ENCODE data around the gene EFNB2.

The EFNB2 gene

GRCh38 chr13:106558527-106558926 lies 23.1 kb upstream of the EFNB2 start:
- no peak for DNase-seq
- TF ChIP-seq, protein P1, sequence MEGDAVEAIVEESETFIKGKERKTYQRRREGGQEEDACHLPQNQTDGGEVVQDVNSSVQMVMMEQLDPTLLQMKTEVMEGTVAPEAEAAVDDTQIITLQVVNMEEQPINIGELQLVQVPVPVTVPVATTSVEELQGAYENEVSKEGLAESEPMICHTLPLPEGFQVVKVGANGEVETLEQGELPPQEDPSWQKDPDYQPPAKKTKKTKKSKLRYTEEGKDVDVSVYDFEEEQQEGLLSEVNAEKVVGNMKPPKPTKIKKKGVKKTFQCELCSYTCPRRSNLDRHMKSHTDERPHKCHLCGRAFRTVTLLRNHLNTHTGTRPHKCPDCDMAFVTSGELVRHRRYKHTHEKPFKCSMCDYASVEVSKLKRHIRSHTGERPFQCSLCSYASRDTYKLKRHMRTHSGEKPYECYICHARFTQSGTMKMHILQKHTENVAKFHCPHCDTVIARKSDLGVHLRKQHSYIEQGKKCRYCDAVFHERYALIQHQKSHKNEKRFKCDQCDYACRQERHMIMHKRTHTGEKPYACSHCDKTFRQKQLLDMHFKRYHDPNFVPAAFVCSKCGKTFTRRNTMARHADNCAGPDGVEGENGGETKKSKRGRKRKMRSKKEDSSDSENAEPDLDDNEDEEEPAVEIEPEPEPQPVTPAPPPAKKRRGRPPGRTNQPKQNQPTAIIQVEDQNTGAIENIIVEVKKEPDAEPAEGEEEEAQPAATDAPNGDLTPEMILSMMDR (IDR thresholded peaks at IDR 0.05; ENCODE audit: low read depth, low read length) = no peak
- H3K36me3 ChIP-seq = peaks cover 67% of the 10 kb centered on the region
- no peak overlapping the region for H3K4me3 ChIP-seq (ENCODE audit: low read depth, low read length)
- H3K27me3 ChIP-seq (ENCODE audit: insufficient read depth, low read depth, severe bottlenecking) = no peaks in the 10 kb centered on the region
- H3K9me3 ChIP-seq (ENCODE audit: severe bottlenecking) = no peaks in the 10 kb centered on the region
- H3K27ac ChIP-seq = no peak overlapping the region

- TF ChIP-seq, protein P1 (IDR thresholded peaks at IDR 0.05; ENCODE audit: low read depth, low read length) = no peak
- Histone ChIP-seq H3K9me3 (ENCODE audit: severe bottlenecking) (no peaks in the 10 kb centered on the region), H3K27me3 (ENCODE audit: insufficient read depth, low read depth, severe bottlenecking) (no peaks in the 10 kb centered on the region), H3K27ac (no peak overlapping the region), H3K36me3 (peaks cover 91% of the 10 kb centered on the region), H3K4me3 (ENCODE audit: low read depth, low read length) (no peak overlapping the region)
- DNase-seq = no peak
Observed at GRCh38 chr13:106555631-106556328, 20.3 kb upstream of the EFNB2 start.

DNA sequence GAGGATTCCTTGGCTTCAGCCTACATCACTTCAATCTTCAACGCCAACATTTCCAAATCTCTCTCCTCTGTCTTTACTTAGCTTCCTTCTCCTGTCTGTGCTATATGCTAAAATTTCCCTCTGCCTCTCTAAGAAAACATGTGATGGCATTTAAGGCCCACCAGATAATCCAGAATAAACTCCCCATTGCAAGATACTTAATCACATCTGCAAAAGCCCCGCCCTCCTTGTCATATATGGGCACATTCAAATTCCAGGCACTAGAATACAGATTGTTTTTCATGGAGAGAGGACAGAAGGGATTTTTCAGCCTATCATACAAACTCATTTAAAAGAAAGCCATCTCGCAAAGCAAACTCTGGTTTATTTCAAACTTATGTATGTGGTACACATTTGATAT lies 16.3 kb upstream of the EFNB2 start:
- H3K4me3 ChIP-seq (ENCODE audit: low read depth, low read length) = no peak overlapping the region
- peaks cover 100% of the 10 kb centered on the region for H3K36me3 ChIP-seq
- TF ChIP-seq, protein P1 (IDR thresholded peaks at IDR 0.05; ENCODE audit: low read depth, low read length) = no peak
- no peaks in the 10 kb centered on the region for H3K9me3 ChIP-seq (ENCODE audit: severe bottlenecking)
- DNase-seq = no peak
- no peak overlapping the region for H3K27ac ChIP-seq
- no peaks in the 10 kb centered on the region for H3K27me3 ChIP-seq (ENCODE audit: insufficient read depth, low read depth, severe bottlenecking)

GRCh38 chr13:106551350-106551749 lies 15.9 kb upstream of the EFNB2 start:
- Histone ChIP-seq H3K36me3 (peaks cover 100% of the 10 kb centered on the region), H3K27ac (no peak overlapping the region)

DNA sequence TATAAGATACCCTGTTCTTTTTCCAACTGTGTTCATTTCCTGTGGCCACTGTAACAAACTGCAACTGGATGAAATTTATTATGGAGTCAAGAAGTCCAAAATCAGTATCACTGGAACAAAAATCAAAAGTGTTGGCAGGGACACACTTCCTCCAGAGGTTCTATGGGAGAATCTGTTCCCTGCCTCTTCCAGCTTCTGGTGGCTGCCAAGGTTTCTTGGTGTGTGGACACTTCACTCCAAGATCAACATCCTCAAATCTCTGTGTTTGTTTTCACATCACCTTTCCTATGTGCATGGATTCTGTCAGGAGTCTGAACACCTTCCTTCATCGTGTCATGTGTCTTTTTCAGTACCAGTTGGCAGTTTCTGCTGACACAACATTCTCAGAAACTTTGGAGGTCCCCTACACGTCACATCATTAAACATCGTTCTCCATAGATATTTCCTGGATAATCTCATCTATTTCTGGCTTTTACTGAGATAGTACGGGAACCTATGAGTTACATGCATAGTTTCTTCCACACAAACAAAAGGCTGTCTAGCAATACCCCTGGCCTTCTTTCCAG lies 15.2 kb upstream of the EFNB2 start:
- Histone ChIP-seq H3K9me3 (ENCODE audit: severe bottlenecking) (no peaks in the 10 kb centered on the region), H3K4me3 (ENCODE audit: low read depth, low read length) (no peak overlapping the region), H3K27ac (no peak overlapping the region), H3K36me3 (peaks cover 99% of the 10 kb centered on the region), H3K27me3 (ENCODE audit: insufficient read depth, low read depth, severe bottlenecking) (no peaks in the 10 kb centered on the region)
- no peak for DNase-seq
- TF ChIP-seq, protein P1 (IDR thresholded peaks at IDR 0.05; ENCODE audit: low read depth, low read length) = no peak

More at GRCh38 chr13:106551350-106551749, 15.9 kb upstream of the EFNB2 start:
- TF ChIP-seq, protein P1 (IDR thresholded peaks at IDR 0.05; ENCODE audit: low read depth, low read length) = no peak
- Histone ChIP-seq H3K27me3 (ENCODE audit: insufficient read depth, low read depth, severe bottlenecking) (no peaks in the 10 kb centered on the region), H3K9me3 (ENCODE audit: severe bottlenecking) (no peaks in the 10 kb centered on the region), H3K4me3 (ENCODE audit: low read depth, low read length) (no peak overlapping the region)
- no peak for DNase-seq
